Lung (tissue), 12 donors: ENCODE results near the gene TCF12. TPM values are rescaled to one million over a fixed set of nuclear protein-coding genes. Genes with fewer than 3 reads are reported as not detected.

ENCODE experiments used
- ATAC-seq: fragments of 200-7000 bp; cut with Tn5 transposase; one replicate; pipeline ENCODE4 v1.9.1; 2020; ENCODE audit warnings: moderate number of reproducible peaks; ENCODE audit not compliant: insufficient read depth, low FRiP score
- DNase-seq, 3 donors: peaks; one replicate each; pipeline ENCODE4 v3.0.0-alpha.2; 2013 to 2017
- H3K27ac ChIP-seq, 2 donors: one replicate each; pipeline ENCODE4 v1.5.1; 2013; ENCODE audit warnings: mild to moderate bottlenecking in 2 of 2, moderate library complexity in 2 of 2, control low read depth in 1 of 2, inconsistent platforms in 1 of 2, low read depth in 1 of 2, low read length in 1 of 2
- H3K27me3 ChIP-seq, 3 donors: one replicate each; pipeline ENCODE4 v1.5.1; 2013; ENCODE audit warnings: low read length in 2 of 3; ENCODE audit not compliant: control insufficient read depth in 3 of 3, insufficient read depth in 3 of 3
- H3K36me3 ChIP-seq, 4 donors: one replicate each; pipeline ENCODE4 v1.5.1; 2013; ENCODE audit warnings: low read length in 4 of 4, mild to moderate bottlenecking in 1 of 4, moderate library complexity in 1 of 4; ENCODE audit not compliant: control insufficient read depth in 4 of 4, insufficient read depth in 4 of 4
- H3K4me1 ChIP-seq, 5 donors: one replicate each; pipeline ENCODE4 v1.5.1; 2013; ENCODE audit warnings: low read length in 5 of 5, mild to moderate bottlenecking in 2 of 5, moderate library complexity in 1 of 5; ENCODE audit not compliant: control insufficient read depth in 5 of 5, insufficient read depth in 5 of 5
- H3K4me3 ChIP-seq: one replicate; pipeline ENCODE4 v1.5.1; 2013; ENCODE audit warnings: mild to moderate bottlenecking, control low read depth, moderate library complexity
- H3K9ac ChIP-seq, 2 donors: one replicate each; pipeline ENCODE4 v1.5.1; 2013; ENCODE audit warnings: low read length in 2 of 2, control low read depth in 1 of 2; ENCODE audit not compliant: insufficient read depth in 1 of 2
- H3K9me3 ChIP-seq, 4 donors: one replicate each; pipeline ENCODE4 v1.5.1; 2013; ENCODE audit warnings: low read length in 3 of 4, mild to moderate bottlenecking in 1 of 4, moderate library complexity in 1 of 4; ENCODE audit not compliant: control insufficient read depth in 4 of 4, insufficient read depth in 3 of 4
- WGBS, 2 donors: extraction: QIAGEN DNeasy Blood & Tissue Kit; methylation state at CpG; one replicate each; pipeline ENCODE4 v1.1.7; 2013; 5-methylcytosine and 5-hydroxymethylcytosine counted together
- polyA plus RNA-seq, 2 donors: library from polyadenylated mRNA; stranded (reverse); fragments of 200-250 nt; gene quantifications; one replicate each; pipeline ENCODE4 v1.2.1, GENCODE V29; 2013
- total RNA-seq, 2 donors: library from RNA; depleted of rRNA in 1 of 2; stranded (reverse); fragments of >200 nt in 1 of 2; gene quantifications; one replicate each; pipeline ENCODE4 v1.2.1, GENCODE V29; 2014 to 2021
- TF ChIP-seq, protein P1 (sequence below): IDR thresholded peaks from 2 replicates; pipeline ENCODE4 v1.5.1; 2012; ENCODE audit warnings: mild to moderate bottlenecking; ENCODE audit errors: control extremely low read depth, extremely low read depth
- donor health status: control.
- donor health status: control.
- donor health status: Bipolar disorder and iron deficiency.
- donor health status: healthy.
- donor health status: DM: yes; HTN: yes; CAD: no.

Gene TCF12
- total and polyA plus RNA-seq, 4 donors, result 9.6 to 314 (median 56.3) TPM

DNA sequence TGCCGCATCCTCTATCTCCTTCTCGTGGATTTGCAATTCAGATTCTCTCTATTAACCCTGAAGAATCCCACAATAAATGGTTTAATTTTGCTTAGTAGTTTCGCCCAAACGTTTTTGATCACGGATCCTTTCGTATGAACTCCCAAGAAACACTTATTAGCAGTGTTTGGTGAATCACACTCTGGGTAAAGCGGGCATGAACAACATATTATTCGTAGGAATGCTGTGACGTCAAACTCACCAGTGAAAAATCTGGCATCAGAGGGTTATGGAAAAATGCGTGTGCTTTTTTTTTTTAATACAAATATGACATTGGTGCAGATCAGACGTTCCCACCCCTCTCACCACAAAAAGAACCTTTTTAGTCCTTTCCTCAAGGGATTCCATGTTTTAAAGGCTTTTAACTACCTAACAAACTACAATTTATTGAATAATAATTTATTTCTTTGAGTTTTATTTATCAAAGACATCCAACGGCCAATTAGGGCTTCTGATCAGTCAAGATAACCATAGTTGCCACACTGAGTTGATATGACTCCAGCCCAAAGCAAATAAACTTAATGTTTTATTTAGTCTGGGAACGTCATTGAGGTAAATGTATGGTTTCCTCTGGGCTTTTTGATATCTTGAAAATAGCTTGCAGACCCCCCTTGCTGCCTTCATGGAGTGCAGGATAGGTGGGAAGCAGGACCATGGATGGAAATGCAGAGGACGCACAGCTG lies 412.3 kb downstream of the TCF12 start:
- Histone ChIP-seq H3K27ac (no peak overlapping the region), H3K9ac (no peak overlapping the region), H3K27me3 (no peaks in the 10 kb centered on the region), H3K36me3 (no peaks in the 10 kb centered on the region), H3K9me3 (no peaks in the 10 kb centered on the region), H3K4me1 (peaks cover 0 to 12% (median 4%) of the 10 kb centered on the region in 5 donors), H3K4me3 (no peak overlapping the region)
- ATAC-seq (no peak), DNase-seq (no peak)
- 87 to 89% methylated on average over 14 of the region's 14 CpGs for WGBS, 2 donors
- TF ChIP-seq, protein P1, sequence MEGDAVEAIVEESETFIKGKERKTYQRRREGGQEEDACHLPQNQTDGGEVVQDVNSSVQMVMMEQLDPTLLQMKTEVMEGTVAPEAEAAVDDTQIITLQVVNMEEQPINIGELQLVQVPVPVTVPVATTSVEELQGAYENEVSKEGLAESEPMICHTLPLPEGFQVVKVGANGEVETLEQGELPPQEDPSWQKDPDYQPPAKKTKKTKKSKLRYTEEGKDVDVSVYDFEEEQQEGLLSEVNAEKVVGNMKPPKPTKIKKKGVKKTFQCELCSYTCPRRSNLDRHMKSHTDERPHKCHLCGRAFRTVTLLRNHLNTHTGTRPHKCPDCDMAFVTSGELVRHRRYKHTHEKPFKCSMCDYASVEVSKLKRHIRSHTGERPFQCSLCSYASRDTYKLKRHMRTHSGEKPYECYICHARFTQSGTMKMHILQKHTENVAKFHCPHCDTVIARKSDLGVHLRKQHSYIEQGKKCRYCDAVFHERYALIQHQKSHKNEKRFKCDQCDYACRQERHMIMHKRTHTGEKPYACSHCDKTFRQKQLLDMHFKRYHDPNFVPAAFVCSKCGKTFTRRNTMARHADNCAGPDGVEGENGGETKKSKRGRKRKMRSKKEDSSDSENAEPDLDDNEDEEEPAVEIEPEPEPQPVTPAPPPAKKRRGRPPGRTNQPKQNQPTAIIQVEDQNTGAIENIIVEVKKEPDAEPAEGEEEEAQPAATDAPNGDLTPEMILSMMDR, result no peak

DNA sequence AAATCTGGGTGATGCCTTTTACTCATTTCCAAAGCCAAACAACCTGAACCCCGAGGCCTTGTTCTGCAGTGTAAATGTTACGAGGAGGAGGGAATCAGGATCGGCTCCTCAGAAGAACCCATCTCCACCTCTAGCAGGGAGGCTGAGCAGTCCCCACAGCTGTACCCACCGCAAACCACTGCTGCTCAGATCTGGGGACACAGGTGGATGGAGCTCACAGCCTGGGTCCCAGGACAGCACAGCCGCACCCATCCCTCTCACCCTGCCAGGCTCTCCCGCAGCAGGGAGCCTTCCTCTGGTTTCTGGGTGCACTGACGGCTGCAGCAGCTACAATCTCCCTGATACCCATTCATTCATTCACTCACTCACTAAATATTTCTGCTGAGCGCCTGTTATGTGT lies 413.9 kb downstream of the TCF12 start:
- Histone ChIP-seq H3K9ac (no peak overlapping the region), H3K36me3 (no peaks in the 10 kb centered on the region), H3K9me3 (no peaks in the 10 kb centered on the region), H3K4me3 (no peak overlapping the region), H3K4me1 (peaks cover 0 to 12% (median 7%) of the 10 kb centered on the region in 5 donors), H3K27me3 (no peaks in the 10 kb centered on the region), H3K27ac (no peak overlapping the region)
- no peak for DNase-seq
- TF ChIP-seq, protein P1, result no peak
- WGBS, 2 donors, result 94 to 95% methylated on average over 8 of the region's 8 CpGs
- no peak for ATAC-seq

DNA sequence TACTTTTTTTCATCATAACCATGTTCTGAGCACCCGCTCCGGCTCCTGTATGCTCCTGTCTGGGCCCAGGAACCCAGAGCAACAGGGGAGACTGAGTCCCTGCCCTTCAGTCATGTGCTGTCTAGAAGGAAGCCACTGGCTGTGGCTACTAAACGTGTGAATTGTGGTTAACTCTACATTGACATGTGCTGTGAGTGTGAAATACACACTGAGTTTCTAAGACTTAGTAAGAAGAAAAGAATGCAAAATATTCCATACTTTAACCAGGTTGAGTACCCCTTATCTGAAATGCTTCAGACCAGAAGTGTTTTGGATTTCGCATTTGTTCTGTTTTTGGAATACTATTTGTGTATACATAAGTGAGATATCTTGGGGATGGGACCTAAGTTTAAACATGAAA lies 415.0 kb downstream of the TCF12 start:
- H3K4me1 ChIP-seq, result peaks cover 0 to 9% (median 3%) of the 10 kb centered on the region in 5 donors
- H3K27ac ChIP-seq, result no peak overlapping the region
- no peaks in the 10 kb centered on the region for H3K36me3 ChIP-seq
- ATAC-seq (peak; percentile 12), DNase-seq (peak in 2 of 3 donors; percentile 42 to 58)
- 74 to 83% methylated on average over 4 of the region's 4 CpGs for WGBS, 2 donors
- no peak overlapping the region for H3K9ac ChIP-seq
- no peaks in the 10 kb centered on the region for H3K27me3 ChIP-seq
- TF ChIP-seq, protein P1, result no peak
- H3K4me3 ChIP-seq, result no peak overlapping the region
- no peaks in the 10 kb centered on the region for H3K9me3 ChIP-seq
